ENCODE measurements around the gene BDKRB2.

The BDKRB2 gene

GRCh38 chr14:96206461-96206860 is 1.8 kb downstream of the BDKRB2 start:
- H3K36me3 ChIP-seq (ENCODE audit: insufficient read depth, low read length) = no peaks in the 10 kb centered on the region
- H3K4me3 ChIP-seq (ENCODE audit: low read length, poor library complexity, severe bottlenecking) = no peak overlapping the region

GRCh38 chr14:96207686-96208085 is 3.0 kb downstream of the BDKRB2 start:
- no peaks in the 10 kb centered on the region for H3K36me3 ChIP-seq (ENCODE audit: insufficient read depth, low read length)
- no peak overlapping the region for H2AFZ ChIP-seq (ENCODE audit: low read length)
- no peaks in the 10 kb centered on the region; the same call in 1 of the 2 replicates for H3K9me2 ChIP-seq (replicated peaks; ENCODE audit: low read depth, low read length)
- H3K27me3 ChIP-seq (ENCODE audit: insufficient read depth, low read length, poor library complexity, severe bottlenecking) = no peaks in the 10 kb centered on the region
- no peak overlapping the region for H3K4me3 ChIP-seq (ENCODE audit: low read length, poor library complexity, severe bottlenecking)
- H3K4me2 ChIP-seq (ENCODE audit: low read depth, low read length, poor library complexity, severe bottlenecking) = no peak overlapping the region
- no peak for TF ChIP-seq CTCF (conservative IDR thresholded peaks at IDR 0.05; ENCODE audit: low read length)
- TF ChIP-seq EZH2phosphoT487 (IDR thresholded peaks at IDR 0.05; ENCODE audit: borderline replicate concordance) = no peak
- no peaks in the 10 kb centered on the region for H3K4me1 ChIP-seq (ENCODE audit: insufficient read depth, low read length, poor library complexity, severe bottlenecking)
- H4K20me1 ChIP-seq (ENCODE audit: insufficient read depth, low read length, poor library complexity, severe bottlenecking) = no peaks in the 10 kb centered on the region
- no peaks in the 10 kb centered on the region for H3F3A ChIP-seq (ENCODE audit: low read depth)
- no peak overlapping the region for H3K9ac ChIP-seq (ENCODE audit: low read depth, low read length, poor library complexity, severe bottlenecking)
- no peaks in the 10 kb centered on the region; the same call in 1 of the 2 replicates for H3K9me3 ChIP-seq (ENCODE audit: insufficient read depth, low read depth, low read length)
- H3K79me2 ChIP-seq (ENCODE audit: insufficient read depth, low read length) = no peaks in the 10 kb centered on the region

More at GRCh38 chr14:96206461-96206860, 1.8 kb downstream of the BDKRB2 start:
- no peak for TF ChIP-seq EZH2phosphoT487 (IDR thresholded peaks at IDR 0.05; ENCODE audit: borderline replicate concordance)
- no peak for TF ChIP-seq CTCF (conservative IDR thresholded peaks at IDR 0.05; ENCODE audit: low read length)
- Histone ChIP-seq H3K79me2 (ENCODE audit: insufficient read depth, low read length) (no peaks in the 10 kb centered on the region), H3K4me2 (ENCODE audit: low read depth, low read length, poor library complexity, severe bottlenecking) (no peak overlapping the region), H3K27me3 (ENCODE audit: insufficient read depth, low read length, poor library complexity, severe bottlenecking) (no peaks in the 10 kb centered on the region), H3K9ac (ENCODE audit: low read depth, low read length, poor library complexity, severe bottlenecking) (no peak overlapping the region), H4K20me1 (ENCODE audit: insufficient read depth, low read length, poor library complexity, severe bottlenecking) (no peaks in the 10 kb centered on the region), H3K4me1 (ENCODE audit: insufficient read depth, low read length, poor library complexity, severe bottlenecking) (no peaks in the 10 kb centered on the region), H3K9me3 (ENCODE audit: insufficient read depth, low read depth, low read length) (no peaks in the 10 kb centered on the region; the same call in 1 of the 2 replicates), H3F3A (ENCODE audit: low read depth) (no peaks in the 10 kb centered on the region), H2AFZ (ENCODE audit: low read length) (no peak overlapping the region), H3K9me2 (replicated peaks; ENCODE audit: low read depth, low read length) (no peaks in the 10 kb centered on the region; the same call in 1 of the 2 replicates)

GRCh38 chr14:96208739-96209138 is 4.1 kb downstream of the BDKRB2 start:
- Histone ChIP-seq H3K4me2 (ENCODE audit: low read depth, low read length, poor library complexity, severe bottlenecking) (no peak overlapping the region), H3K9me3 (ENCODE audit: insufficient read depth, low read depth, low read length) (no peaks in the 10 kb centered on the region; the same call in 1 of the 2 replicates), H3K9me2 (replicated peaks; ENCODE audit: low read depth, low read length) (no peaks in the 10 kb centered on the region; the same call in 1 of the 2 replicates), H3K36me3 (ENCODE audit: insufficient read depth, low read length) (no peaks in the 10 kb centered on the region), H3K4me1 (ENCODE audit: insufficient read depth, low read length, poor library complexity, severe bottlenecking) (no peaks in the 10 kb centered on the region), H3K9ac (ENCODE audit: low read depth, low read length, poor library complexity, severe bottlenecking) (no peak overlapping the region), H3K4me3 (ENCODE audit: low read length, poor library complexity, severe bottlenecking) (no peak overlapping the region), H2AFZ (ENCODE audit: low read length) (no peak overlapping the region), H3K79me2 (ENCODE audit: insufficient read depth, low read length) (no peaks in the 10 kb centered on the region), H3F3A (ENCODE audit: low read depth) (no peaks in the 10 kb centered on the region), H3K27me3 (ENCODE audit: insufficient read depth, low read length, poor library complexity, severe bottlenecking) (no peaks in the 10 kb centered on the region), H4K20me1 (ENCODE audit: insufficient read depth, low read length, poor library complexity, severe bottlenecking) (no peaks in the 10 kb centered on the region)
- TF ChIP-seq CTCF (conservative IDR thresholded peaks at IDR 0.05; ENCODE audit: low read length) = no peak
- TF ChIP-seq EZH2phosphoT487 (IDR thresholded peaks at IDR 0.05; ENCODE audit: borderline replicate concordance) = no peak

Measured in Loucy (cell line).